ENCODE data around the gene ABCB11. TPM values are rescaled to one million over a fixed set of nuclear protein-coding genes. Genes with fewer than 3 reads are reported as not detected.

The ABCB11 gene
- total and polyA plus RNA-seq, 4 donors, result 18.3 to 74.3 (median 38.3) TPM

DNA sequence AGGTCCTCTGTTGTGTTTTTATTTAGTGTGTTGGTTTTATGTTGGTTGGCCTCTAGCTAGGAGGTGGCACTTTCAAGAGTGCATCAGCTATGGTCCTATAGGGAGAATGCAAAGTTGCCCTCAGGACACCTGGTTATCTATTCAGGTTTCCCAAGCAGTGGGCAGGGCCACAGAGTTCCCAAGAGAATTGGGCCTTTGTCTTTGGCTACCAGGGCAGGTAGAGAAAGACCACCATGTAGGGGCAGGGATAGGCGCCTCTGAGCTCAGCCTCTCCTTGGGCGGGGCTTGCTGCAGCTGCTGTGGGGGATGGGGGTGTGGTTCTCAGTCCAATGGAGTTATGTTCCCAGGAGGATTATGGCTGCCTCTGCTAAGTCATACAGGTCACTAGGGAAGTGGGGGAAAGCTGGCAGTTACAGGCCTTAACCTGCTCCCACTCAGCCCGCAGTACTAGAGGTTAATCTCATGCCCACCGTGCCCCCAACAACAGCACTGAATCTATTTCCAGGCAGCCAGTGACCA is 26.0 kb downstream of the ABCB11 start:
- H3K27me3 ChIP-seq (ENCODE audit: control insufficient read depth in 4 of 4, insufficient read depth in 4 of 4, low read length in 3 of 4), result no peaks in the 10 kb centered on the region
- H3K36me3 ChIP-seq (ENCODE audit: control insufficient read depth in 4 of 4, insufficient read depth in 3 of 4, low read depth in 1 of 4, low read length in 3 of 4), result peaks cover 0 to 28% (median 7%) of the 10 kb centered on the region in 4 donors
- DNase-seq (ENCODE audit: low spot score), result no peak
- no peak overlapping the region for H3K4me3 ChIP-seq (ENCODE audit: low read depth in 1 of 3, low read length in 3 of 3)
- TF ChIP-seq RAD21 (IDR thresholded peaks at IDR 0.05) (no peak), EGR1 (IDR thresholded peaks at IDR 0.05; ENCODE audit: low read depth in 2 of 2) (no peak), NR2F2 (IDR thresholded peaks at IDR 0.05) (no peak), RXRA (IDR thresholded peaks at IDR 0.05) (no peak), GABPA (IDR thresholded peaks at IDR 0.05 in 1 of 2, conservative IDR thresholded peaks at IDR 0.05 in 1 of 2) (no peak), JUND (IDR thresholded peaks at IDR 0.05) (no peak)
- TF ChIP-seq, protein P1, sequence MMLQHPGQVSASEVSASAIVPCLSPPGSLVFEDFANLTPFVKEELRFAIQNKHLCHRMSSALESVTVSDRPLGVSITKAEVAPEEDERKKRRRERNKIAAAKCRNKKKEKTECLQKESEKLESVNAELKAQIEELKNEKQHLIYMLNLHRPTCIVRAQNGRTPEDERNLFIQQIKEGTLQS (IDR thresholded peaks at IDR 0.05), result no peak
- H3K27ac ChIP-seq (ENCODE audit: low read depth in 1 of 2, low read length in 2 of 2), result no peak overlapping the region
- H3K9ac ChIP-seq (ENCODE audit: low read depth in 1 of 2, low read length in 2 of 2), result no peak overlapping the region
- H3K9me3 ChIP-seq (ENCODE audit: control insufficient read depth in 4 of 4, low read length in 3 of 4), result no peaks in the 10 kb centered on the region
- peaks cover 0 to 2% (median 0%) of the 10 kb centered on the region in 4 donors for H3K4me1 ChIP-seq (ENCODE audit: control insufficient read depth in 4 of 4, insufficient read depth in 4 of 4, low read length in 3 of 4)
- 94% methylated on average over 4 of the region's 4 CpGs for WGBS

DNA sequence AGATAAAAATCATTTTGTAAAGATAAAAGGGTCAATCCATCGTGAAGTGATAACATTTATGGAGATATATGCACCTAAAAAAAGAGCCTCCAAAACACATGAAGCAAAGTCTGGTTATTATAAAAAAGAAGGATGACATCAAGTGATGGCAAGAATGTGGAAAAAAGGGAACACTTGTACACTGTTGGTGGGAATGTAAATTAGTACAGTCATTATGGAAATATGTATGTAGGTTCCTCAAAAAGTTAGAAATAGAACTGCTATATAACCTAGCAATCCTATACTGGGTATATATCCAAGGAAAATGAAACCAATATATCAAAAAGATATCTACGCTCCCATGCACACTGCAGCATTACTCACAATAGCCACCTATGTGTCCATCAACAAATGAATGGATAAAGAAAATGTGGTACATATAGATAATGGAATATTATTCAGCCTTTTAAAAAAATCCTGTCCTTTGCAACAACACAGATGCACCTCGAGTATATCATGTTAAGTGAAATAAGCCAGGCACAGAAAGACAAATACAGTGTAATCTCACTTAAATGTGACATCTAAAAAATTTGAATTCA is 28.9 kb downstream of the ABCB11 start:
- H3K9ac ChIP-seq (ENCODE audit: low read depth in 1 of 2, low read length in 2 of 2), result no peak overlapping the region

DNA sequence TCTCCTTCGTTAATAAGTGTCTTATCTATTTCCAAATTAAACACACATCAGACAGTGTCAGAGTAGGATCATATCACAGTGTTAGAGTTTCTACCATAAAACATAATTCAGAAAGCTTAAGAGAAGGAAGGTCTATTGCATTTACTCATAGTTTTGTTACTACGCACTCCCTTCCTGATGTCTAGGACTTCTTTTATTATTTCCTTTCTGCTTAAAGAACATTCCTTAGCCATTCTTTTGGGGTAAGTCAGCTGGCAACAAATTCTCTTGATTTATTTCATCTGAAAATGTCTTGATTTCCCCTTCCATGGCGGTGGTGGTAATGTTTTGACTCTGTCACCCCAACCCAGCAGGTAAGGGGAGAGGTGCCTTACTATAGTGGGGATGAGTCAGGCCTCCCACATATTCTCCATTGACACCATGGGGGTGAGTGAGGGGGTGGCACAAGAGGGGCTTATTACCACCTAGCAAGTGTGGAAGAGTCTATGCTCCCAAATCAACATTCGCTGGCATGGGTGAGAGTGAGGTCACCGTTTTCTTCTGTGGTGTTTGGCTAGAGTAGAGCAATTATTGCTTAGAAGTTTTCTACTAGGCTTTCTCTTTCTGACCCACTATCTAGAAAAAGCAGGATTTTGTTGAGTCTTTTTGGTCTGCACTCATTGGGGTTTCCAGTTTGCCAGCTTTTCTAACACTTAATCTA is 29.9 kb downstream of the ABCB11 start:
- H3K9me3 ChIP-seq (ENCODE audit: control insufficient read depth in 4 of 4, low read length in 3 of 4), result no peaks in the 10 kb centered on the region
- peaks cover 0 to 5% (median under 1%) of the 10 kb centered on the region in 4 donors for H3K4me1 ChIP-seq (ENCODE audit: control insufficient read depth in 4 of 4, insufficient read depth in 4 of 4, low read length in 3 of 4)
- H3K36me3 ChIP-seq (ENCODE audit: control insufficient read depth in 4 of 4, insufficient read depth in 3 of 4, low read depth in 1 of 4, low read length in 3 of 4), result peaks cover 0 to 18% (median 2%) of the 10 kb centered on the region in 4 donors
- H3K4me3 ChIP-seq (ENCODE audit: low read depth in 1 of 3, low read length in 3 of 3), result no peak overlapping the region
- 96% methylated on average over 5 of the region's 5 CpGs for WGBS
- H3K9ac ChIP-seq (ENCODE audit: low read depth in 1 of 2, low read length in 2 of 2), result no peak overlapping the region
- no peaks in the 10 kb centered on the region for H3K27me3 ChIP-seq (ENCODE audit: control insufficient read depth in 4 of 4, insufficient read depth in 4 of 4, low read length in 3 of 4)
- H3K27ac ChIP-seq (ENCODE audit: low read depth in 1 of 2, low read length in 2 of 2), result no peak overlapping the region
- no peak for DNase-seq (ENCODE audit: low spot score)
- TF ChIP-seq YY1 (IDR thresholded peaks at IDR 0.05) (no peak), JUND (IDR thresholded peaks at IDR 0.05) (no peak), SP1 (IDR thresholded peaks at IDR 0.05) (no peak), EGR1 (IDR thresholded peaks at IDR 0.05; ENCODE audit: low read depth in 2 of 2) (no peak), RXRA (IDR thresholded peaks at IDR 0.05) (no peak), HNF4A (conservative IDR thresholded peaks at IDR 0.05) (no peak), GABPA (IDR thresholded peaks at IDR 0.05 in 1 of 2, conservative IDR thresholded peaks at IDR 0.05 in 1 of 2) (no peak), HNF4G (IDR thresholded peaks at IDR 0.05) (no peak), RAD21 (IDR thresholded peaks at IDR 0.05) (no peak), FOXA2 (IDR thresholded peaks at IDR 0.05) (no peak), NR2F2 (IDR thresholded peaks at IDR 0.05) (no peak), TAF1 (conservative IDR thresholded peaks at IDR 0.05) (no peak)
- TF ChIP-seq, protein P2, sequence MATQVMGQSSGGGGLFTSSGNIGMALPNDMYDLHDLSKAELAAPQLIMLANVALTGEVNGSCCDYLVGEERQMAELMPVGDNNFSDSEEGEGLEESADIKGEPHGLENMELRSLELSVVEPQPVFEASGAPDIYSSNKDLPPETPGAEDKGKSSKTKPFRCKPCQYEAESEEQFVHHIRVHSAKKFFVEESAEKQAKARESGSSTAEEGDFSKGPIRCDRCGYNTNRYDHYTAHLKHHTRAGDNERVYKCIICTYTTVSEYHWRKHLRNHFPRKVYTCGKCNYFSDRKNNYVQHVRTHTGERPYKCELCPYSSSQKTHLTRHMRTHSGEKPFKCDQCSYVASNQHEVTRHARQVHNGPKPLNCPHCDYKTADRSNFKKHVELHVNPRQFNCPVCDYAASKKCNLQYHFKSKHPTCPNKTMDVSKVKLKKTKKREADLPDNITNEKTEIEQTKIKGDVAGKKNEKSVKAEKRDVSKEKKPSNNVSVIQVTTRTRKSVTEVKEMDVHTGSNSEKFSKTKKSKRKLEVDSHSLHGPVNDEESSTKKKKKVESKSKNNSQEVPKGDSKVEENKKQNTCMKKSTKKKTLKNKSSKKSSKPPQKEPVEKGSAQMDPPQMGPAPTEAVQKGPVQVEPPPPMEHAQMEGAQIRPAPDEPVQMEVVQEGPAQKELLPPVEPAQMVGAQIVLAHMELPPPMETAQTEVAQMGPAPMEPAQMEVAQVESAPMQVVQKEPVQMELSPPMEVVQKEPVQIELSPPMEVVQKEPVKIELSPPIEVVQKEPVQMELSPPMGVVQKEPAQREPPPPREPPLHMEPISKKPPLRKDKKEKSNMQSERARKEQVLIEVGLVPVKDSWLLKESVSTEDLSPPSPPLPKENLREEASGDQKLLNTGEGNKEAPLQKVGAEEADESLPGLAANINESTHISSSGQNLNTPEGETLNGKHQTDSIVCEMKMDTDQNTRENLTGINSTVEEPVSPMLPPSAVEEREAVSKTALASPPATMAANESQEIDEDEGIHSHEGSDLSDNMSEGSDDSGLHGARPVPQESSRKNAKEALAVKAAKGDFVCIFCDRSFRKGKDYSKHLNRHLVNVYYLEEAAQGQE (IDR thresholded peaks at IDR 0.05), result no peak
- TF ChIP-seq, protein P3, sequence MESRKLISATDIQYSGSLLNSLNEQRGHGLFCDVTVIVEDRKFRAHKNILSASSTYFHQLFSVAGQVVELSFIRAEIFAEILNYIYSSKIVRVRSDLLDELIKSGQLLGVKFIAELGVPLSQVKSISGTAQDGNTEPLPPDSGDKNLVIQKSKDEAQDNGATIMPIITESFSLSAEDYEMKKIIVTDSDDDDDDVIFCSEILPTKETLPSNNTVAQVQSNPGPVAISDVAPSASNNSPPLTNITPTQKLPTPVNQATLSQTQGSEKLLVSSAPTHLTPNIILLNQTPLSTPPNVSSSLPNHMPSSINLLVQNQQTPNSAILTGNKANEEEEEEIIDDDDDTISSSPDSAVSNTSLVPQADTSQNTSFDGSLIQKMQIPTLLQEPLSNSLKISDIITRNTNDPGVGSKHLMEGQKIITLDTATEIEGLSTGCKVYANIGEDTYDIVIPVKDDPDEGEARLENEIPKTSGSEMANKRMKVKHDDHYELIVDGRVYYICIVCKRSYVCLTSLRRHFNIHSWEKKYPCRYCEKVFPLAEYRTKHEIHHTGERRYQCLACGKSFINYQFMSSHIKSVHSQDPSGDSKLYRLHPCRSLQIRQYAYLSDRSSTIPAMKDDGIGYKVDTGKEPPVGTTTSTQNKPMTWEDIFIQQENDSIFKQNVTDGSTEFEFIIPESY (IDR thresholded peaks at IDR 0.05), result no peak

More for the DNA sequence above, 28.9 kb downstream of the ABCB11 start:
- H3K4me1 ChIP-seq (ENCODE audit: control insufficient read depth in 4 of 4, insufficient read depth in 4 of 4, low read length in 3 of 4), result peaks cover 0 to 5% (median under 1%) of the 10 kb centered on the region in 4 donors
- peaks cover 0 to 16% (median 2%) of the 10 kb centered on the region in 4 donors for H3K36me3 ChIP-seq (ENCODE audit: control insufficient read depth in 4 of 4, insufficient read depth in 3 of 4, low read depth in 1 of 4, low read length in 3 of 4)
- DNase-seq (ENCODE audit: low spot score), result no peak
- H3K27me3 ChIP-seq (ENCODE audit: control insufficient read depth in 4 of 4, insufficient read depth in 4 of 4, low read length in 3 of 4), result no peaks in the 10 kb centered on the region
- WGBS, result 90% methylated on average over 3 of the region's 3 CpGs
- TF ChIP-seq RXRA (IDR thresholded peaks at IDR 0.05) (no peak), JUND (IDR thresholded peaks at IDR 0.05) (no peak), TAF1 (conservative IDR thresholded peaks at IDR 0.05) (no peak), SP1 (IDR thresholded peaks at IDR 0.05) (no peak)
- TF ChIP-seq, protein P1 (IDR thresholded peaks at IDR 0.05), result no peak
- TF ChIP-seq, protein P3 (IDR thresholded peaks at IDR 0.05), result no peak
- no peaks in the 10 kb centered on the region for H3K9me3 ChIP-seq (ENCODE audit: control insufficient read depth in 4 of 4, low read length in 3 of 4)
- H3K4me3 ChIP-seq (ENCODE audit: low read depth in 1 of 3, low read length in 3 of 3), result no peak overlapping the region
- no peak overlapping the region for H3K27ac ChIP-seq (ENCODE audit: low read depth in 1 of 2, low read length in 2 of 2)
